HCT116 (cell line): ENCODE measurements around the gene CNTNAP2. TPM values are rescaled to one million over a fixed set of nuclear protein-coding genes. Genes with fewer than 3 reads are reported as not detected.

Experiments used
- ATAC-seq: fragments of 200-7000 bp; cut with Tn5 transposase; 2 replicates; pipeline ENCODE4 v1.9.1; 2020; ENCODE audit warnings: mild to moderate bottlenecking, moderate library complexity
- BruUV-seq: library from RNA; stranded (reverse); fragments of 400-500 nt; replicated peaks from 2 replicates; lab custom pipeline; 2021; lab: Mats Ljungman, UMichigan
- CTCF ChIA-PET: fragments of 300-600 bp; sonication (Branson Sonifier 250); formaldehyde crosslinking; loops from one replicate; lab custom pipeline; 2021; ENCODE audit warnings: antibody characterized with exemption; lab: Charles Lee
- POLR2A ChIA-PET: fragments of 300-600, 350-600 bp; sonication (Branson Sonifier 250); formaldehyde crosslinking; loops from one replicate; lab custom pipeline; 2021; ENCODE audit warnings: antibody characterized with exemption; lab: Charles Lee
- RAD21 ChIA-PET, 2 experiments: fragments of 300-600 bp; sonication (Branson Sonifier 250); formaldehyde crosslinking; loops; one replicate each; lab custom pipeline; 2023; ENCODE audit warnings: low total read pairs in 2 of 2; ENCODE audit not compliant: uncharacterized antibody in 2 of 2, unreplicated experiment in 2 of 2, low non-redundant PET in 1 of 2; lab: Charles Lee
- DNase-seq: peaks from one replicate; pipeline ENCODE4 v3.0.0-alpha.2; 2010; ENCODE audit warnings: low read depth, low spot score
- H2AFZ ChIP-seq: fragments of 200-600 bp; shearing (Covaris generic), sonication (generic); 2 replicates; pipeline ENCODE4 v1.6.1; 2017; ENCODE audit warnings: low read depth, mixed run types, mixed read lengths, antibody characterized with exemption, low read length; ENCODE audit not compliant: poor library complexity, severe bottlenecking
- H3K27ac ChIP-seq: 2 replicates; pipeline ENCODE4 v1.5.1; 2012; ENCODE audit warnings: low read depth, low read length
- H3K27me3 ChIP-seq: fragments of 200-600 bp; sonication (generic); 2 replicates; pipeline ENCODE4 v1.6.1; 2016; ENCODE audit warnings: mixed run types, low read length, mixed read lengths; ENCODE audit not compliant: insufficient read depth
- H3K36me3 ChIP-seq, 2 experiments: fragments of 200-500 bp in 1 of 2; fragments of 200-600 bp in 1 of 2; sonication (Bioruptor generic) in 1 of 2; sonication (generic) in 1 of 2; 2 replicates each; pipeline versions ENCODE4 v1.5.1 to v1.6.1; 2014 to 2016; ENCODE audit warnings: low read length in 2 of 2, inconsistent platforms in 1 of 2, mixed read lengths in 1 of 2, mixed run types in 1 of 2; ENCODE audit not compliant: insufficient read depth in 2 of 2, control insufficient read depth in 1 of 2
- H3K4me1 ChIP-seq, 2 experiments: fragments of 200-600 bp in 1 of 2; sonication (generic) in 1 of 2; 2 replicates each; pipeline versions ENCODE4 v1.5.1 to v1.6.1; 2012 to 2017; ENCODE audit warnings: low read length in 2 of 2, inconsistent platforms in 1 of 2, mild to moderate bottlenecking in 1 of 2, mixed read lengths in 1 of 2, mixed run types in 1 of 2, moderate library complexity in 1 of 2; ENCODE audit not compliant: insufficient read depth in 2 of 2, control insufficient read depth in 1 of 2
- H3K4me2 ChIP-seq: fragments of 200-600 bp; sonication (generic); 2 replicates; pipeline ENCODE4 v1.6.1; 2017; ENCODE audit warnings: mixed run types, low read length, mixed read lengths
- H3K4me3 ChIP-seq, 2 experiments: fragments of 200-600 bp in 1 of 2; sonication (generic) in 1 of 2; replicated peaks in 1 of 2; 2 replicates each; pipeline ENCODE4 v1.5.1; 2011 to 2016; ENCODE audit warnings: low read length in 2 of 2, control low read depth in 1 of 2, low read depth in 1 of 2, mild to moderate bottlenecking in 1 of 2, mixed read lengths in 1 of 2, mixed run types in 1 of 2
- H3K79me2 ChIP-seq: fragments of 200-600 bp; sonication (generic); 2 replicates; pipeline ENCODE4 v1.6.1; 2017; ENCODE audit warnings: mild to moderate bottlenecking, mixed run types, low read length, moderate library complexity, mixed read lengths; ENCODE audit not compliant: insufficient read depth
- H3K9ac ChIP-seq: fragments of 200-600 bp; sonication (generic); 2 replicates; pipeline ENCODE4 v1.6.1; 2016; ENCODE audit warnings: low read length, mixed read lengths
- H3K9me2 ChIP-seq: fragments of 200-600 bp; sonication (generic), shearing (Covaris generic); 2 replicates; pipeline ENCODE4 v1.6.1; 2017; ENCODE audit warnings: mixed run types, mild to moderate bottlenecking, moderate library complexity; ENCODE audit not compliant: insufficient read depth
- H3K9me3 ChIP-seq, 2 experiments: fragments of 200-500 bp in 1 of 2; fragments of 200-600 bp in 1 of 2; sonication (Bioruptor generic) in 1 of 2; sonication (generic) in 1 of 2; 2 replicates each; pipeline ENCODE4 v1.6.1; 2014 to 2017; ENCODE audit warnings: low read length in 2 of 2, mixed read lengths in 2 of 2, inconsistent platforms in 1 of 2, low read depth in 1 of 2, mild to moderate bottlenecking in 1 of 2, mixed run types in 1 of 2, moderate library complexity in 1 of 2; ENCODE audit not compliant: control insufficient read depth in 1 of 2, insufficient read depth in 1 of 2
- H4K20me1 ChIP-seq: fragments of 200-600 bp; sonication (generic), shearing (Covaris generic); 2 replicates; pipeline ENCODE4 v1.6.1; 2017; ENCODE audit warnings: mixed run types, mild to moderate bottlenecking, moderate library complexity; ENCODE audit not compliant: insufficient read depth
- ATF3 ChIP-seq: IDR thresholded peaks from 2 replicates; pipeline ENCODE4 v1.6.1; 2012
- CBX3 ChIP-seq: IDR thresholded peaks from 2 replicates; pipeline ENCODE4 v1.6.1; 2012; ENCODE audit warnings: low read depth
- CEBPB ChIP-seq: IDR thresholded peaks from 2 replicates; pipeline ENCODE4 v1.6.1; 2012; ENCODE audit warnings: low read depth
- EZH2phosphoT487 ChIP-seq: fragments of 200-600 bp; IDR thresholded peaks from 2 replicates; pipeline ENCODE4 v1.6.1; 2018; ENCODE audit warnings: antibody characterized with exemption, borderline replicate concordance
- FOSL1 ChIP-seq: IDR thresholded peaks from 2 replicates; pipeline ENCODE4 v1.6.1; 2012; ENCODE audit warnings: low read depth
- JUND ChIP-seq: IDR thresholded peaks from 2 replicates; pipeline ENCODE4 v1.6.1; 2012
- POLR2AphosphoS5 ChIP-seq: IDR thresholded peaks from 2 replicates; pipeline ENCODE4 v1.6.1; 2011; ENCODE audit warnings: mild to moderate bottlenecking, low read depth, low read length, moderate library complexity
- RAD21 ChIP-seq: IDR thresholded peaks from 2 replicates; pipeline ENCODE4 v1.6.1; 2012; ENCODE audit warnings: low read depth, mild to moderate bottlenecking
- SIN3A ChIP-seq: IDR thresholded peaks from 2 replicates; pipeline ENCODE4 v1.6.1; 2012; ENCODE audit warnings: low read depth
- SP1 ChIP-seq: IDR thresholded peaks from 2 replicates; pipeline ENCODE4 v1.6.1; 2012; ENCODE audit warnings: low read depth
- SRF ChIP-seq: IDR thresholded peaks from 2 replicates; pipeline ENCODE4 v1.6.1; 2012; ENCODE audit warnings: low read depth
- TCF7L2 ChIP-seq: IDR thresholded peaks from 2 replicates; pipeline ENCODE4 v1.7.0; 2011; ENCODE audit warnings: borderline replicate concordance, inconsistent platforms; ENCODE audit not compliant: insufficient read depth, insufficient read length; ENCODE audit errors: extremely low read depth
- YY1 ChIP-seq: IDR thresholded peaks from 2 replicates; pipeline ENCODE4 v1.6.1; 2011; ENCODE audit warnings: low read length, low read depth, moderate library complexity, mild to moderate bottlenecking; ENCODE audit not compliant: insufficient replicate concordance; ENCODE audit errors: extremely low read depth
- ZNF274 ChIP-seq: fragments of 200-500 bp; sonication (Bioruptor generic); IDR thresholded peaks from 2 replicates; pipeline ENCODE4 v1.6.1; 2014; ENCODE audit warnings: mild to moderate bottlenecking, low read depth, low read length, inconsistent platforms
- intact Hi-C: fragments of 100-400 bp; cut with micrococcal nuclease; formaldehyde crosslinking; loops from 2 replicates; pipeline ENCODE4 v1.10.0; 2022
- total RNA-seq: library from RNA; stranded (reverse); gene quantifications from one replicate; pipeline ENCODE4 v1.2.1, GENCODE V29; 2021; ENCODE audit not compliant: unreplicated experiment
- TF ChIP-seq, protein P1 (sequence below): IDR thresholded peaks from 2 replicates; pipeline ENCODE4 v1.6.1; 2012; ENCODE audit warnings: low read depth
- TF ChIP-seq, protein P2 (sequence below), 3 experiments: fragments of 200-600 bp in 1 of 3; sonication (generic) in 1 of 3; IDR thresholded peaks in 2 of 3; conservative IDR thresholded peaks in 1 of 3; 2 replicates each; pipeline ENCODE4 v1.5.1; 2012 to 2017; ENCODE audit warnings: low read depth in 2 of 3, low read length in 2 of 3, antibody characterized with exemption in 1 of 3, borderline replicate concordance in 1 of 3, control low read depth in 1 of 3, mild to moderate bottlenecking in 1 of 3, mixed read lengths in 1 of 3, mixed run types in 1 of 3, moderate library complexity in 1 of 3; ENCODE audit not compliant: insufficient read depth in 1 of 3

Gene CNTNAP2
- total RNA-seq, 1 experiment from 2014 or later: 0.37 TPM

DNA sequence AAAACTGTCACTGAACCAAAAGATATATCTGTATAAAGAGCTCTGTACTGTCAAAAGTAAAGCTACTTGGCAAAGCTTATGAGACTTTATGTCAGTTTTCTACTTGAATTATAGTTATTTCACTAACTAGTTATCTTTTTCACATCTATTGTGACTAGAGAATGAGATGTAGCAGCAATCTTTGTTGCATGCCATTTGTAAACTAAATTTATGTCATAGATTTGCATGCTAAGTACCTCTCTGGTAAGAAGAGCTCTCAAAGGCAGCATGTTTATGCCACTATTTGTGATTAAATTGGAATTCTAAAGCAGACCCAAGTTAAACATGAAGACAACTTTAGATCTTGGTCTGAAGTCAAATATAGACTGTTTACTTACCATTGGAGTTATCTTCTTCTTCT, 300.6 kb downstream of the CNTNAP2 start:
- no peak overlapping the region for H3K4me3 ChIP-seq
- H3K9me2 ChIP-seq: no peaks in the 10 kb centered on the region
- DNase-seq: no peak
- H3K9me3 ChIP-seq: peaks cover 0 to 25% of the 10 kb centered on the region in 2 experiments; a peak in 3 of 4 replicates
- RAD21 ChIA-PET: no interaction called here
- no peaks in the 10 kb centered on the region for H3K4me1 ChIP-seq
- POLR2A ChIA-PET: no interaction called here
- intact Hi-C loops: no loop called here
- H3K9ac ChIP-seq: no peak overlapping the region
- ATAC-seq: no peak
- no peaks in the 10 kb centered on the region for H3K79me2 ChIP-seq
- TF ChIP-seq YY1 (no peak), CEBPB (no peak), SIN3A (no peak), SP1 (no peak), FOSL1 (no peak), JUND (no peak), TCF7L2 (no peak), RAD21 (no peak), ZNF274 (no peak), EZH2phosphoT487 (no peak), ATF3 (no peak), POLR2AphosphoS5 (no peak), CBX3 (no peak), SRF (no peak)
- TF ChIP-seq, protein P1, sequence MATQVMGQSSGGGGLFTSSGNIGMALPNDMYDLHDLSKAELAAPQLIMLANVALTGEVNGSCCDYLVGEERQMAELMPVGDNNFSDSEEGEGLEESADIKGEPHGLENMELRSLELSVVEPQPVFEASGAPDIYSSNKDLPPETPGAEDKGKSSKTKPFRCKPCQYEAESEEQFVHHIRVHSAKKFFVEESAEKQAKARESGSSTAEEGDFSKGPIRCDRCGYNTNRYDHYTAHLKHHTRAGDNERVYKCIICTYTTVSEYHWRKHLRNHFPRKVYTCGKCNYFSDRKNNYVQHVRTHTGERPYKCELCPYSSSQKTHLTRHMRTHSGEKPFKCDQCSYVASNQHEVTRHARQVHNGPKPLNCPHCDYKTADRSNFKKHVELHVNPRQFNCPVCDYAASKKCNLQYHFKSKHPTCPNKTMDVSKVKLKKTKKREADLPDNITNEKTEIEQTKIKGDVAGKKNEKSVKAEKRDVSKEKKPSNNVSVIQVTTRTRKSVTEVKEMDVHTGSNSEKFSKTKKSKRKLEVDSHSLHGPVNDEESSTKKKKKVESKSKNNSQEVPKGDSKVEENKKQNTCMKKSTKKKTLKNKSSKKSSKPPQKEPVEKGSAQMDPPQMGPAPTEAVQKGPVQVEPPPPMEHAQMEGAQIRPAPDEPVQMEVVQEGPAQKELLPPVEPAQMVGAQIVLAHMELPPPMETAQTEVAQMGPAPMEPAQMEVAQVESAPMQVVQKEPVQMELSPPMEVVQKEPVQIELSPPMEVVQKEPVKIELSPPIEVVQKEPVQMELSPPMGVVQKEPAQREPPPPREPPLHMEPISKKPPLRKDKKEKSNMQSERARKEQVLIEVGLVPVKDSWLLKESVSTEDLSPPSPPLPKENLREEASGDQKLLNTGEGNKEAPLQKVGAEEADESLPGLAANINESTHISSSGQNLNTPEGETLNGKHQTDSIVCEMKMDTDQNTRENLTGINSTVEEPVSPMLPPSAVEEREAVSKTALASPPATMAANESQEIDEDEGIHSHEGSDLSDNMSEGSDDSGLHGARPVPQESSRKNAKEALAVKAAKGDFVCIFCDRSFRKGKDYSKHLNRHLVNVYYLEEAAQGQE: no peak
- TF ChIP-seq, protein P2, sequence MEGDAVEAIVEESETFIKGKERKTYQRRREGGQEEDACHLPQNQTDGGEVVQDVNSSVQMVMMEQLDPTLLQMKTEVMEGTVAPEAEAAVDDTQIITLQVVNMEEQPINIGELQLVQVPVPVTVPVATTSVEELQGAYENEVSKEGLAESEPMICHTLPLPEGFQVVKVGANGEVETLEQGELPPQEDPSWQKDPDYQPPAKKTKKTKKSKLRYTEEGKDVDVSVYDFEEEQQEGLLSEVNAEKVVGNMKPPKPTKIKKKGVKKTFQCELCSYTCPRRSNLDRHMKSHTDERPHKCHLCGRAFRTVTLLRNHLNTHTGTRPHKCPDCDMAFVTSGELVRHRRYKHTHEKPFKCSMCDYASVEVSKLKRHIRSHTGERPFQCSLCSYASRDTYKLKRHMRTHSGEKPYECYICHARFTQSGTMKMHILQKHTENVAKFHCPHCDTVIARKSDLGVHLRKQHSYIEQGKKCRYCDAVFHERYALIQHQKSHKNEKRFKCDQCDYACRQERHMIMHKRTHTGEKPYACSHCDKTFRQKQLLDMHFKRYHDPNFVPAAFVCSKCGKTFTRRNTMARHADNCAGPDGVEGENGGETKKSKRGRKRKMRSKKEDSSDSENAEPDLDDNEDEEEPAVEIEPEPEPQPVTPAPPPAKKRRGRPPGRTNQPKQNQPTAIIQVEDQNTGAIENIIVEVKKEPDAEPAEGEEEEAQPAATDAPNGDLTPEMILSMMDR (IDR thresholded peaks at IDR 0.05 in 2 of 3, conservative IDR thresholded peaks at IDR 0.05 in 1 of 3; ENCODE audit: borderline replicate concordance in 1 of 3, insufficient read depth in 1 of 3, low read depth in 2 of 3, low read length in 2 of 3): no peak
- TF ChIP-seq, all 23 proteins: peak for 0
- Histone ChIP-seq H3K27ac (no peak overlapping the region), H4K20me1 (no peaks in the 10 kb centered on the region), H3K27me3 (no peaks in the 10 kb centered on the region), H2AFZ (no peak overlapping the region), H3K36me3 (no peaks in the 10 kb centered on the region), H3K4me2 (no peak overlapping the region)
- CTCF ChIA-PET: no interaction called here
- no TSS peak for BruUV-seq
